Left hindlimb (tissue), 1 donor: ENCODE results near the gene ARHGDIB.

Source experiments
- DNase-seq: peaks from one replicate; pipeline ENCODE4 v3.0.0-alpha.2; 2018

The ARHGDIB gene

DNA sequence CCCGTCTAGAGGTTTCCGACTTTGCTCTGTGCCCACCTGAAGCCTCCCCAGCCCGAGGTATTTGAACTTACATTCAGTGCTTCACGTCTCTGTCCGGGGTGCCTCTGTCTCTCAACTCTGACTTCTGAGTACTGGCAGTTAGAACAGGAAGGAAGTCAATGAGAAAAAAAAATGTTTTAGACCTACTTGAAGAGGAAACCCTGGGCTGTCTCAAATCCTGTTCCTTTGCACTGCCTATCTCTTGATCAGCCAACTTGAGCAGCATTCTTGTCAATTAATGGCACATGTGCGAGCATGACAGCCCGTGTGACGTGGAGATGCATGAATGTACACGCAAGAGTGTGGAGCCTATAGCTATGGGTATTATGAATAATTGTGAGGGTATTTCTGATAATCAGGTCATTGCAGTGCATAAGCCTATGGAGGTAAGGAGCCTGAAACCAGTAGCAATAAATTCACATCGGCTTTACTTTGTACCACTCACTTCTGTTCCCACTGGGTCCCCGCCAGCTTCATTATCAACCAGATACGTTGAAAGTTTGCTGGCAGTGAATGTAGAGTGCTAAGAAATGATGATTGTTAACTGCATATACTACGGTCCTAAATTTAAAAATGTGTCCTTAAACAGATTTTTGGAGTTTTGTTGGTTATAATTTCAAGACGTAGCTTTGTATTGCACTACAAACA, at the start of gene ARHGDIB:
ARHGDIB (minus strand) TSS at position 136 of the 687 bp plus-strand sequence. CDS start 10,889 bp downstream, outside the sequence.
- no peak for DNase-seq

GRCh38 chr12:15011162-15011561, 49.8 kb upstream of the ARHGDIB start:
- DNase-seq: no peak

DNA sequence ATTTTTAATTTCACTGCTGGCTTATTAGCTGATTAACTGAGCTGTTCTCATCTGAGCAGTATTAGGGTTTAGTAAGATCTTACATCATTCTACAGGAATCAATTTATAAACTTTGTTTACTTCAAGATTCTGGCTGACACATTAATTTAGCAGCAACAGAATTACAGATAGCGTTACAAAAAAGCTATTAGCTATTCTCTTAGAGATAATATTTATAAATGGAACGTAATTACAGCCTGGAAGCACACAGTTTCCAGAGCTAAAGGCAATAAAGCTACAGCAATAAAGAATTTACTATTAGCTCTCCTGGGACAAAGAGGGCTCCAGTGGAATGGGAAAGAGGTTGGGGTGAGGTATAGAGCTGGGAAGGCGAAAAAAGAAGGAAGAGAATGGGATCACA, 46.1 kb upstream of the ARHGDIB start:
- DNase-seq: no peak

DNA sequence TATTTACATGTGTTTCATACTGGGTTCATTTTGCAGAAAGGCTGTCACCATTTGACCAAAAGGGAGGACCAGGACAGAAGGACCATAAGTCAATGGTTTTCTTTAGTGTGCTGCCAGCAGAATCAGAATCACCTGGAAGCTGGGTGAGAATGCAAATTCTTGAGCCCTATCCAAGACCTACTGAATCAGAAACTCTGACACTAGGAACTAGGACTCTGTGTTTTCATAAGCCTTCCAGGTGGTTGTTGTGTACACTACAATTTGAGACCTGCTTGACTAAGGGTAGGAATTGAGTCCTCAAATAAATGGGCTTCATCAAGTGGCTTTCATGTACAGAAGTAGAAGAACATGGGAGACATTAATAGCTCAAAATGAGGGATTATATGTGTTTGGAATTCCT, 43.7 kb upstream of the ARHGDIB start:
- no peak for DNase-seq

GRCh38 chr12:15004421-15004820, 43.0 kb upstream of the ARHGDIB start:
- DNase-seq: no peak

DNA sequence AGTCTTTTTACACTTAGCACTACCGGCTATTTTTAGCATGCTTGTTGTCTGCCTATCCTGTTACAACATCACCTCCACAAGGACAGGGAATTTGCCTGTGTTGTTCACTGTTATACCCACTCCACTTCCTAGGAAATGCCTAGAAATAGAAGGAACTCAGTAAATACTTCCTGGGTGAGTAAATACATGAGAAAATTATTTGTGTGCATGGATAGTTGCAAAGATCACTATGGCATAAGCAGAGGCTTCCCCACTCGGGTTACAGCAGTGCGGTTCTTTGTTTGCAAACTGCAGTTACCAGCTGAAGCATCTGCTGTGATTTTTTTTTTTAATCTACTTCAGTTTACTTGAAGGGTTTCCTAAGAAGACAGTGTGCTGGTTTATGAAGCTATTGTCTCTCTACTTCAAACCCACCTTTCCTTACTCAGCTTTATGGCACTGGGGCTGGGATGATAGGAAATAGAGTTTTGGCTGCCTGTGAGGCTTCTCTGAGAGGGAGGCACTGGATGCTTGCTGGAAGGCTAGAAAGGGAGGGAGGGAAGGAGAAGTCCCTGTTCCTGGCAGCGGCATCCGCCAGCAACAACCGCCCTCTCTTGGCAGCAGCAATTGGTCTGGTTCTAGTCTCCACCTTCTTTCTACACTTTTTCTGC, 40.5 kb upstream of the ARHGDIB start:
- peak; percentile 83 for DNase-seq

- no peak for DNase-seq
Observed at GRCh38 chr12:15000575-15000974, 39.2 kb upstream of the ARHGDIB start.

DNA sequence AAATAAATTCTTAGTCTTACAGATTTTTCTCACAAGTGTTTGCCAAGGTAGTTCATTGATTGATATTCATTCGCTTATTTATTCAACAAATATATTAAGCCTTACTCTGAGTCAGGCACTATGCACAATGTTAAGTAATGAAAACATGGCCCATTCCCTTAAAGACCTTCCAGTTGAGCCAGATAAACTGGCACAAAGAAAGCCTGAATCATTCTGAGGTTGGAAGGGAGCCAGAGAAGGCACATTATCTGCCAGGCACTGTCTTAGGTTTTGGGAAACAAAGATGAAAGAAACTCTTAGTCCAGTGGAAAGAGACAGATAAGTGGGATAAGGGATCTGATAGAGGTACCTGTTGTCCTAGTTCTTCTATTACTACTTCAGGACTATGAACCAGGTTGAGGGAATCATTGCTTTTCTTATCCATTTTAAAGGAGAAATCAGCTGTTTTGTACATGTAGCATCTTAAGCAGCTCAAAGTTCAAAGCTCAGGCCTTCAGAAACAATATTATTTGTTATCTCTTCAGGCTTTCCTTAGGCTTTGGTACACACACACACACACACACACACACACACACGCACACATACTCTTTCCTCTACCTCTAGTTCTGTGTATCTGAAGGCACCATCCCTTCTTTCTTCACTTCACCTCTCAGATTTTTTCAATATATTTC, 38.4 kb upstream of the ARHGDIB start:
- no peak for DNase-seq

DNA sequence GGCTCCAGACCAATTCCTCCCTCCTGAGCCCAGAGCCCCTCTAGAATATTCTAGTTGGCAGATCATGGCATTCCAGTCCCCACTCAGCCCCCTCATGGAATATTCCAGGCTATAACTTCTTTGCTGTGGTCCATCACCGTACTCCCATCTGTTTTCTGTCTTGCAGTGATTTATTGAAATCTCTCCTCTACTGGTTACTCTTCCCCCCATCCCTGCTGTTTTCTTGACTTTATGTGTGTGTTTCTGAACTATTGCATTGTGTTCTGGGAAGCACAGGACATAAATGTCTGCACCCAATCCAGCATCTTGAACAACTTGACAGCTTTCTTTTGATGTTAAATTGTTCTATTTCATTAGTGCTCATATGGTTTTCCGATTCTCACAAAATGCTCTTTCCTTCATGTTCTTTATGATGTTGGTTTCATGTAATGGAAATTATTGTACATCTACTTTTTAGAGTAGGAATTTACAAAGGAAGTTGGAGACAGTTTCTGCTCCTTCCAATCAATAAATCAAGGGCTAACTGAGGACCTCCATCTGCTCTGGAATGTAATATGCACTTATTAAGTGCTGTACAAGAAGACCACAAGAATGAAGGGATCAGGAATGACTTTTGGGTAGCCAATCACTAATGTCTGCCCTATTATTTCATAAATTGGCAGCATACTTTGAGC, 37.8 kb upstream of the ARHGDIB start:
- no peak for DNase-seq

DNA sequence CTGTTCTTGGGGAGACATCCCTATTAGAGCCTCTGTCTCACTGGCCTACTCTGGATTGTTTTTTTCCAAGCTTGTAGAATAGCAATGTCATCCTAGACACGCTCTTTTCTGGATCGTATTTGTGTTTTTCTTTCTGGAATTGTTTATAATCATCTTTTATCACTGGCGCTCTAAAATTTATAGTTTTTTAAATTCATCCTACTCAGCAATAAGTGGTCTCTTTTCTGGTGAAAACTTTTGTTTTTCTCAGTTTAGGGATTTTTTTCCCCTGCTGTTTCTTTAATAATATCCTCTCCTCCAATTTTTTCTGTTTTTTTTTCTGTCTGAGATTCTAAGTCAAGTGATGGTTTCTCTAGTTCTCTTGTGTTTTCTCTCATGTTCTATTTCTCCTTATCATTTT, 36.6 kb upstream of the ARHGDIB start:
- DNase-seq: no peak

DNA sequence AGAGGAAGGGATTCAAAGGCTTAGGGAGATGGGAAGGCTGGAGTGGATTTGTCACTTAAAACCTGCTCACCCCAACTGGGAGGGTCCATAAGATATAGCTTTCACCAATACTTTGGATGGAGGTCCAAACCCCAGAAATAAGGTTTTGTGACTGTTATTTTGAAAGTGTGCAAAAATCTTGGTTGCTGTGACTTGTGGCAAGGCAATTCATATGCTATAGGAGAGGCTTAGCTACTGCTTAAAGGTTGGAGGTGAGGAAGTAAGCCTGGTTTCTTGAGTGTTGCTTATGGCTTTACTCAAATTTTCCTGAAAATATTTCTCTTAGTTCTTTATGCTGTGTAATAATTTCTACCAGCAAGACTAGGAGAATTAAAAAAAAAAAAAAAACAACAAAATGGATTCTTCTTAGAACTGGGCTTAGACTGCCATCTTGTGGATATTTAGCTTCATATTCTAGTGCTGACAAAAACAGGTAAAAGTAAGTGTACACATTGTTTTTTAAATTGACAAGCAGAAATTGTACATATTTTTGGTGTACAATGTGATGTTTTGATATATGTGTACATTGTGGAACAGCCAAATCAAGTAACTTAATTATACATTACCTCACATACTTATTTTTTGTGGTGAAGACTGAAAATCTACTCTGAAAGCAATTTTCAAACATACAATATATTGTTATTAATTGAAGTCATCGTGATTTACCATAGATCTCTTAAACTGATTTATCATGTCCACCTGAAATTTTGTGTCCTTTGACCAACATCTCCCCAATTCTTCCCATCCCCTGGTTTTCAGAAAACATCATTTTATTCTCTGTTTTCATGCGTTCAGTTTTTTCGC, 34.4 kb upstream of the ARHGDIB start:
- DNase-seq: no peak

DNA sequence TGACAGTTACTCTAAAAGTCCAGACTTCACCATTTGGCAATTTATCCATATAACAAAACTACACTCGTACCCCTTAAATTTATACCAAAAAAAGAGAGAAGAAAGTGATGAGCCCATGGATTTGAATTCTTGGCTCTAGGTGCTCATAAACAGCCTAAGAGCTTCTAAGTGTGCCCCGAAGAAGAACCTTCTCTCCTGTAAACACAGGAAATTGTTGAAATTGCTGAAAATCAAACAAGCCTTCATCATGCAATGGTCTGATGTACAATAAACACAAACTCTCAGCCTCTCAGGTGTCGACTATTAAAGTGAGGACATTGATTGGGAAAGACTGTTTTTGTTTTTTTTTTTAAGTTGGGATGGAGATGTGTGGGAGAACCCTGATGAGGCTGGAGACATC, 33.2 kb upstream of the ARHGDIB start:
- DNase-seq: no peak

DNA sequence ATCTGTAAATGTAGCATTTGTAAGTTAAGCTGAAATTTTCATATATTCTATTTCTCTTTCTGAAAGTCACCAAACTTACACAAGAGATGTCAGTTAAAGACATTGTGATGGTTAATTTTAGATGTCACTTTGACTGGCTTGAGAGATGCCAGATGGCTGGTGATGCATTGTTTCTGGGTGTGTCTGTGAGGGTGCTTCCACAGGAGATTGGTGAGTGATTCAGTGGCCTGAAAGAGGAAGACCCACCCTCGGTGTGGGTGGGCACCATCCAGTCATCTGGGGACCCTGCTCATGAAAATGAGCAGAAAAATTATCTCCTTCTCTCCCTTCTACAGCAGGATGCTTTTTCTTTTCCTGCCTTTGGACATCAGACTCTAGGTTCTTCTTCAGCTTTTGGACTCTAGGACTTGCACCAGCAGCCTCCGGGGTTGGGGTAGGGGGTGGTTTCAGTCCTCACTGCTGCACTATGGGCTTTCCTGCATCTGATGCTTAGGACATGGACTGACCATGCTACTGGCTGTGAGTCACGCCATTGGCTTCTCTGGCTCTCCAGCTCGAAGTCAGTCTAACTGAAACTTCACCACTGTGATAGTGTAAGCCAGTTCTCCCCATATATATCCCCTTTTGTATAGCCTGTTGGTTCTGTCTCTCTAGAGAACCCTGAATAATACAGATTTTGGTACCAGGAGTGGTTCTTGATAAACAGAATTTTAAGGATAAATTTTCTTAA, 32.3 kb upstream of the ARHGDIB start:
- no peak for DNase-seq

- DNase-seq: no peak
Observed at GRCh38 chr12:14993117-14993516, 31.7 kb upstream of the ARHGDIB start.

GRCh38 chr12:14992673-14993072, 31.3 kb upstream of the ARHGDIB start:
- DNase-seq: no peak

DNA sequence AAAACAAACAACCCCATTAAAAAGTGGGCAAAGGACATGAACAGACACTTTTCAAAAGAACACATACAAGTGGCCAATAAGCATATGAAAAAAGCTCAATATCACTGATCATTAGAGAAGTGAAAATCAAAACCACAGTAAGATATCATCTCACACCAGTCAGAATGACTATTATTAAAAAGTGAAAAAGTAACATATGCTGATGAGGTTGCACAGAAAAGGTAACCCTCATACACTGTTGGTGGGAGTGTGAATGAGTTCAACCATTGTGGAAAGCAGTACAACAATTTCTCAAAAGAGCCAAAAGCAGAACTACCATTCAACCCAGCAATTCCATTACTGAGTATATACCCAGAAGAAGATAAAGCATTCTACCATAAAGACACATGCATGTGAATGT, 29.7 kb upstream of the ARHGDIB start:
- no peak for DNase-seq

GRCh38 chr12:14989790-14990189, 28.4 kb upstream of the ARHGDIB start:
- no peak for DNase-seq

DNA sequence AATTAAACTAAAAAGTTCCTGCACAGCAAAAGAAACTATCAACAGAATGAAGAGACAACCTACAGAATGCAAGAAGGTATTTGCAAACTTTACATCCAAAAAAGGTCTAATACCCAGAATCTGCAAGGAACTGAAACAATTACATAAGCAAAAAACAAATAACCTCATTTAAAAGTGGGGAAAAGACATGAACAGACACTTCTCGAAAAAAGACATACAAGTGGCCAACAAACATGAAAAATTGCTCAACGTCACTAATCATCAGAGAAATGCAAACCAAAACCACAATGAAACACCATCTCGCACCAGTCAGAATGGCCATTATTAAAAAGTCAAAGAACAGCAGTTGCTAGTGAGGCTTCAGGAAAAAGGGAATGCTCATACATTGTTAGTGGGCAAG, 26.6 kb upstream of the ARHGDIB start:
- no peak for DNase-seq

DNA sequence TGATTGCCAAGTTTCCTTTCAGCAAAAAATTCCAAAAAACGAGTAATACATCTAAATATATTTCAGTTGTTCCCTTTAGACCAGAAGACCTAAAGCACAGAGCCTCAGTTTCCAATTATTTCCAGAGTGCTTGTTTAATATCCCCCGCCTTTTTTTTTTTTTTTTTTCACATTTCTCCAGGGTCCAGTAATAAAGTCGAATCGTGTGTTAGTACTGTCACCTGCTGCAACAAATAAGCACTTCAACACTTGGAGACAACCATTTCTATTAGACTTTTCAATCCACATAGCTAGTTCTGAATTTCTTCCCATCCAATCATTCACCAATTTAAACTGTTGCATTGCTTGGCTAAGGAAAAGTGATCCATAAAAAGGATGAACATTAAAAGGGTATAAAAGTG, 25.0 kb upstream of the ARHGDIB start:
- DNase-seq: no peak

DNA sequence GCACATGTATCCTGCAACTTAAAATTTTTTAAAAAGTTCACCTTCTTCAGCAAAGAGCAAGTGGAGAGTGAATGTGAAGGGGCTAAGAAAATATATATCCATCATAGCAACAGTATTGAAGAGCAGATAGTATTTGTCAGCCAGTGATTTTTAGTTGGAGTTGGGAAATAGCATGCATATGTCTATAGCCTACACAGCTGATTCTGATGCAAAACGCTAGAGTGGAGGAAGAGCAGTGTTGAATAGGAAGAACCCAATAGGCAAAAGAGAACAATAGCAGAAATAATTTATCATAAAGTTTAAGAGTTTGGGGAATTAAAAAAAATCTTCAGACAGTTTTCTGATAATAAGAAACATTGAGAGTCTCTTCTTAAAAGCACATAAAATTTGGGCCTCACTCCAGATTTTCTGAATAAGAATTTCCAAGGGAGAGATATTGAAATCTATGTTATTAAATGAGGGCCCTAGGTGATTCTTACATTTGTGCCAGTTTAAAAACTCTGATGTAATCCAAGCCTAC, 23.4 kb upstream of the ARHGDIB start:
- DNase-seq: no peak

DNA sequence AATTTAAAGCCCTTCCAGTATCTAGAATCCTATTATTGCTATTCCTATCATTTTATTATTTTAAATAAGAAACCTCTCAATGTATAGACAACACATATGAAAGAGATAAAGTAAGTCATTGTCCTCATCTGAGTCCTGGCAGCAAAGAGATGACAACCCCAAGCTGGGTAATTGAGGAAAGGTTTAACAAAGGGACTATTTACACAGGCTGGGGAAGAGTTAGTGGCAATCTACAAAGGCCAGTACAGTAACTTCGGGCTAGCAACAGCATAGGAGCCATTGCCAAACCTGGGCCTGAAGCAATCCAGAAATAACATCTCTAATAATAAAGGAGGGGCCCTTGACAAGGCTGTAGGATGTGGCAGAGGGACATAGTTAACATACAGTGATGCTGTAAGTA, 22.6 kb upstream of the ARHGDIB start:
- no peak for DNase-seq

DNA sequence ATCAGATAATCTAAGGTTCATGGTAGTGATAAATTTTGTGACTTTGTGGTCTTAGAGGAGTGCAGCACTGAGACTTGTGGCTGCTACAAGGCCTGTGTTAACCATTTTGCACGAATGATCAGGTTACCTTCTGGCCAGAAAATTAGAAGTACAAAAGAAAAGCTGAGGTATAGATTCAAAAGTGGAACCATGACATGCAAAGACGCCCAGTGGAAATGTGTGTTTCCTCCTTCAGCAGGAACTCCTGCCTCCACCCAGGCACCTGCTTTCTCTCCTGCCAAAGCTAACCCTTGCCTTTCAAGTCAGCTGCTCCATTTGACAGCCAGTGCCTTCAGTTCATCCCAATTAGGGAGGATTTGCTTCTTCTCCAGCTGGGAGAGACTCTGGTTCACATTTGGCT, 21.6 kb upstream of the ARHGDIB start:
- DNase-seq: no peak
